CD4-positive, alpha-beta T cell treated with Interleukin-15 for 1 hour (primary cell): ENCODE measurements around the gene SRCAP.
A peak's percentile ranks its signal among the peaks of the same experiment; 100 is the strongest.
"Not testable (repeated sequence)": the region's sequence is repeated elsewhere in the genome, so short reads cannot be mapped to it uniquely, and the experiment has no call there.

ENCODE experiments used
- DNase-seq: peaks from one replicate; pipeline ENCODE4 v3.0.0-alpha.2; 2020

Gene SRCAP

DNA sequence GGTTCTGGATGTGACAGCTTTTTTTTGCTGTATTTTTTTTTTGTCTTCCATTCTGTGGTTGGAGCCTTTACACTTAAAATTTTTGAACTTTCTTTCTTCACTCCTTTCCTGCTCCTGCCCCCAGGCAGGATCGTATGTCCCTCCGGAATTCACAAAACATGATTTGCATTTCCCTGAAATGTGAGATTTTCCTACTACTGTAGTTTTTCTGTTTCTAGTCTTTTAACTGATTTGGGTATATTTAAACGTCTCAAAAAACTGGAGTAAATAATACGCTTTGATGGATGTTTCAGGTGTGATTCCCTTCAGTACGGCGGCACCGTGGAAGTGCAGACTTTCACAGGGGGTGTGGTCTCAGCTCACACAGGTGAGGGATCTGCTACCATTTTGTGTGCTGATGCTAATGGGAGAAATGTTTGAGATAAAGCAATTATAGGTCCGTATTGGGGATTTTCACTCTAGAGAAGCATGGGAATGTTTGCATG is 686 bp downstream of the SRCAP start:
- no peak for DNase-seq

DNA sequence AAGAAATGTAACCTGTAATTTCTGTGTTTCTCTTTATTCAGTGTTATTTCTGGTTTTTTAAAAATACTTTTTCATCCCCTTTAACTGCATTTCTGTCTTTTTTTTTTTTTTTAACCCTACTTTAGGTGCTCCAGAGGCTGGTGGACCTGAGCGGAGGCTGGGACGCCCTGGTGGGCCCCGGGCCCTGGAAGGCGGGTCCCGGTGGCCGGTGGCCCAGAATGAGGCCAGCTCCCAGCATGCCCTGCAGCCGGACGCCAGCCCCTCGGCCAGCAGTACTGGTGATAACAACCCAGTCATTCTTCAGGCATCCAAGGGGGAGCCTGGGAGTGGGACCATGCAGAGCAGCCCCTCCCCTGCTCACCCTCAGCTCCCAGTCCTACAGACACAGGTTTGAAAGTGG is 1.5 kb downstream of the SRCAP start:
- DNase-seq = no peak

DNA sequence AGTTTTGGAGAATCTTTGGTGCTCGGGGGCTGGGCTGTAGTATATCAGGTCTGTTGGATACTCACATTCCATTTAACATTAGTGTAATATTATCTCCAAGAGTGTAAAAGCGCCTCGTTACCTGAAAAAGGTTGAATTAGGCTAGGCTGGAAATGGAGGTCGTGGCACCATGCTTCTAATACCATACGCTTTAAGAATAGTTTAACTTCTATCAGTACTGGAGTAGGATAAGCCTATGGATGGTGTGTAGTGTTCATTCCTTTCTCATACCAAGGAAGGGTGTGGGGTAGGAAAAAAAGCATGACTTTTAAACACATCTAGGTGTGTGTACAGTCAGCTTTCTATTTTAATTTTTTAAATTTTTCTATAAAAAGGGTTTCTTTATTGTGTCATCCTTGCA is 2.0 kb downstream of the SRCAP start:
- DNase-seq = no peak

DNA sequence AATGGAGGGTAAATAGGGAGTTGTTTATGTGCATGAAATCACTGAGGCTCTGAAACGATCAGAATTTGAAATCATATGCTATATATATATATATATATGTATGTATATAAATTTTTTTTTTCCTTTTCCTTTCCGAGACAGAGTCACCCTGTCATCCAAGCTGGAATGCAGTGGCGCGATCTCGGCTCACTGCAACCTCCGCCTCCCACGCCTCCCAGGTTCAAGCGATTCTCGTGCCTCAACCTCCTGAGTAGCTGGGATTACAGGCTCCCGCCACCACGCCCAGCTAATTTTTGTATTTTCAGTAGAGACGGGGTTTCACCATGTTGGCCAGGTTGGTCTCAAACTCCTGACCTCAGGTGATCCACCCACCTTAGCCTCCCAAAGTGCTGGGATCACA is 4.1 kb downstream of the SRCAP start:
- DNase-seq = not testable (repeated sequence)

DNA sequence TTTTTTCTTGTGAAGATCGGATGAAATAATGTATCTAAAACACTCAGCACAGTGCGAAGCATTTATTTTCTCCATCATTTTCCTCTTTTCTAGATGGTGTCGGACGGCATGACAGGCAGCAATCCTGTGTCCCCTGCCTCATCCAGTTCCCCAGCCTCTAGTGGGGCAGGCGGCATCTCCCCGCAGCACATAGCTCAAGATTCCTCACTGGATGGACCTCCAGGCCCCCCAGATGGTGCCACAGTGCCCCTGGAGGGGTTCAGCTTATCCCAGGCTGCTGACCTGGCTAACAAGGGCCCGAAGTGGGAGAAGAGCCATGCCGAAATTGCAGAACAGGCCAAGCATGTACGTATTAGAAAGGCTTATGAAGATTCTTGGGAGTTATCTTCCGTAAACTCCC is 5.0 kb downstream of the SRCAP start:
- no peak for DNase-seq

DNA sequence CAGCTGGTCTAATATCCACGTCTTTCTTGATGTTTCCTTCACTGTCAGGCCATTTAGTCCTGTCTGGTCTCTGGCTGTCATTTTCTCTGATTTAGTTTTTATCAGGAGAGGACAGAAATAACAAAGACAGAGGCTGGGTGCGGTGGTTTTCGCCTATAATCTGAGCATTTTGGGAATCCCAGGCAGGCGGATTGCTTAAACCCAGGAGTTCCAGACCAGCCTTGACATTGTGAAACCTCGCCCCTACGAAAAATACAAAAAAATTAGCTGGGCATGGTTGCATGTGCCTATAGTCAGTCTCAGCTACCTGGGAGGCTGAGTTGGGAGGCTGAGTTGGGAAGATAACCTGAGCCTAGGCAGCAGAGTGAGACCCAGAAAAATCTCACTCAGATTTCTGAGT is 7.1 kb downstream of the SRCAP start:
- DNase-seq = no peak

DNA sequence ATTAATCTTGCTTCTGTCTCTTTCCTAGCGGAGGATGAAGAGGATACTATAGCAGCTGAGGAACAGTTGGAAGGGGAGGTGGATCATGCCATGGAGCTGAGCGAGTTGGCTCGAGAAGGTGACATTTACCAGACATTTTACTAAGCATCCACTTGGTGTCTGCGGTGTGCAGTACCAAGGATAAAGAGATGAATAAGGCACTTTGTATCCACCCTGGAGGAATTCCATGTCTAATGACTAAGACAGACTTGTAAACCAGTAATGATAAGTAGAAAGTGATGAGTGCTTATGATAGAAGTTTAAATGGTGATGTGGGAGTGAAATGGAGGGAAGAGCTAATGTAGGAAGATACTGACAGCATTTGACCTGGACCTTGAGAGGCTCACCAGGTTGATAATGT is 12.0 kb downstream of the SRCAP start:
- DNase-seq = no peak

DNA sequence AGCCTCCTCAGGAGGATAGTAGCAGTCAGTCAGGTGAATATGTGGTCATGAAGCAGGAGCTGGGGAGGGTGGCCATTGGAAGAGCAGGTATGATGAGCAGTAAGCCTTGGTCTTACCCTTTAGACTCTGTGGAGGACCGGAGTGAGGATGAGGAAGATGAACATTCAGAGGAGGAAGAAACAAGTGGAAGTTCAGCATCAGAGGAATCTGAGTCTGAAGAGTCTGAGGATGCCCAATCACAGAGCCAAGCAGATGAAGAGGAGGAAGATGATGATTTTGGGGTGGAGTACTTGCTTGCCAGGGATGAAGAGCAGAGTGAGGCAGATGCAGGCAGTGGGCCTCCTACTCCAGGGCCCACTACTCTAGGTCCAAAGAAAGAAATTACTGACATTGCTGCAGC is 12.7 kb downstream of the SRCAP start:
- DNase-seq = no peak

DNA sequence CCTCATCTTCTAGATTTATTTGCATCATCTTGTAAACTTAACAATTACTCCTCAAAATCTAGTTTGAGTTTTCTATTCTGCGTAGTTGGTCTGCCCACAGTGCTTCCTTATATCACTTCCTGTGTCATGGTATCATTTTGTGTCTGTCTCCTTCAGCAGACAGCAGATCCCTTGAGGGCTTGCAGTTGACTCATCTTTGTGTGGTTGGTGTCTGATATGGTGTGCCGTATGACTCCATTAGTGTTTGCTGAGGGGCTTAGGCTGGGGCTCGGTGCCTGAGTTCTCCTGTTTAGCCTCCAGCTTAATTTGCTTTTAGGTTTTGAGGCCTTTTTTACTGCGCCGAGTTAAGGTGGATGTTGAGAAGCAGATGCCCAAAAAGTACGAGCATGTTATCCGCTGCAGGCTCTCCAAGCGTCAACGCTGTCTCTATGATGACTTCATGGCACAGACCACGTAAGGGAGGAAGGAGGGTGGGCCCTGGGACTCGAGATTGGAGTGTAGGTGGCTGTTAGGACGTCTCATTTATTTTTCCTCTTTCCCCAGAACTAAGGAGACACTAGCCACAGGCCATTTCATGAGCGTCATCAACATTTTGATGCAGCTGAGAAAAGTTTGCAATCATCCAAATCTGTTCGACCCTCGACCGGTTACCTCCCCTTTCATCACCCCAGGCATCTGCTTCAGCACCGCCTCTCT is 16.9 kb downstream of the SRCAP start:
- peak; percentile 57 for DNase-seq

DNA sequence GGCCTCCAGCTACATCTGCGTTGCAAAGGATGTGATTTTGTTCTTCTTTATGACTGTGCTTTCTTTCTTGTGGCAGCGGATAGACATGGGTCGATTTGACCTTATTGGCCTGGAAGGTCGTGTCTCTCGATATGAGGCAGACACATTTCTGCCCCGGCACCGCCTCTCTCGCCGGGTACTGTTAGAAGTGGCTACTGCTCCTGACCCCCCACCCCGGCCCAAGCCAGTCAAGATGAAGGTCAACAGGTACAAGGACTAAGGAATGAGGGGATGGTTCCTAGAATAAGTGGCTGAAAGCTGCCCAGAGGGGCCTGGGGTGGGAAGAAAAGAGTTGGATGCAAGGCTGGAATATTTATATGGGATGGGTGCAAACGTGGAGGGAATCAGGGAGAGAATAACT is 21.1 kb downstream of the SRCAP start:
- no peak for DNase-seq

DNA sequence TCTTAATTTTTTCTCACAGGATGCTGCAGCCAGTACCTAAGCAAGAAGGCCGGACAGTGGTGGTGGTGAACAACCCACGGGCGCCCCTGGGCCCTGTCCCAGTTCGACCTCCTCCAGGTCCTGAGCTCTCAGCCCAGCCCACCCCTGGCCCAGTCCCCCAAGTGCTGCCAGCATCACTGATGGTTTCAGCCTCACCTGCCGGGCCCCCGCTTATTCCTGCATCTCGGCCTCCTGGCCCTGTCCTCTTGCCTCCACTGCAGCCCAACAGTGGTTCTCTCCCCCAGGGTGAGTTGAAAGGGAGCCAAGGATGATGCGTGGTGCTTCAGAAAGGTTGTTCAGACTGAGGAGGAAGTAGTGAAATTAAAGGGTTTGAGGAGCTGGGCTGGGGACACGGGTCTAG is 21.7 kb downstream of the SRCAP start:
- no peak for DNase-seq

DNA sequence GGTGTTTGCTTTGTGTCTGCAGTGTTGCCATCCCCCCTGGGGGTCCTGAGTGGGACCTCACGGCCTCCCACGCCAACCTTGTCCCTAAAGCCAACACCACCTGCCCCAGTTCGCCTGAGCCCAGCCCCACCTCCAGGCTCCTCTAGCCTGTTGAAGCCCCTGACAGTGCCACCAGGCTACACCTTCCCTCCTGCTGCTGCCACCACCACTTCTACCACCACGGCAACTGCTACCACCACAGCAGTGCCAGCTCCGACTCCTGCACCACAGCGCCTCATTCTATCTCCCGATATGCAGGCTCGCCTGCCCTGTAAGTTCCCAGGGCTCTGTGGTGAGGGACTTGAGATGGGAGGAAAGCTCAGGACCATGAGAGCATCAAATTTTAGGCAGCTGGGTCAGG is 22.2 kb downstream of the SRCAP start:
- DNase-seq = no peak

DNA sequence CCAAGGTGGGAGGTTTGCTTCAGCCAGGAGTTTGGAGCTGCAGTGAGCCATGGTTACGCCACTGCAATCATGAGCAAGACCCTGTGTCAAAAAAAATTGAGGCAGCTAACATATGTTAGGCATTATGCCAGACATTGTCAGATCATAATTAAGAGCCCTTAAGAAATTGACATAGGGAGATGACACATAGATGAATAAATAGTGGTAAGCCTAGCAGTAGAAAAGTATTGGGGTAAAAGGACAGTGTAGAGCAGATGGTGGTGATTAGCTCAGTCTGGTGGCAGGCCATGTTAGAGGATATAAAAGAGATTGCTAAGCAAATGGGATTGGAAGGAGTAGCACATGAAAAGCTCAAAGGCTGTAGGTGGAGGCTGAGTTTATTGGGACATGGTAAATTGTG is 22.6 kb downstream of the SRCAP start:
- DNase-seq = no peak

DNA sequence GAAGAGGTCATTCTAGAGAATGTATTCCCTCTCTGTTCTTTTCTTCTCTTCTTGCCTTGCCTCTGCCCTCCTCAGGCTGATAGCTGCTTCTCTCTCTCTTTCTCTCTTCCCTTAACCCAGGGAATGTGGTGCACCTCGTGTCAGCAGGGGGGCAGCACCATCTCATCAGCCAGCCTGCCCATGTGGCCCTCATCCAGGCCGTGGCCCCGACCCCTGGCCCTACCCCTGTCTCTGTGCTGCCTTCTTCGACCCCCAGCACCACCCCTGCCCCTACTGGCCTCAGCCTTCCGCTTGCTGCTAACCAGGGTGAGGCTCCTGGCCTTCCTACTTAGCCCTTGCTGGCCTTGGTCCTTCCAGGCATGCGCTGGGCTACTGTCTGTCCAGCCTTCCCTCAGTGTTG is 23.5 kb downstream of the SRCAP start:
- no peak for DNase-seq

DNA sequence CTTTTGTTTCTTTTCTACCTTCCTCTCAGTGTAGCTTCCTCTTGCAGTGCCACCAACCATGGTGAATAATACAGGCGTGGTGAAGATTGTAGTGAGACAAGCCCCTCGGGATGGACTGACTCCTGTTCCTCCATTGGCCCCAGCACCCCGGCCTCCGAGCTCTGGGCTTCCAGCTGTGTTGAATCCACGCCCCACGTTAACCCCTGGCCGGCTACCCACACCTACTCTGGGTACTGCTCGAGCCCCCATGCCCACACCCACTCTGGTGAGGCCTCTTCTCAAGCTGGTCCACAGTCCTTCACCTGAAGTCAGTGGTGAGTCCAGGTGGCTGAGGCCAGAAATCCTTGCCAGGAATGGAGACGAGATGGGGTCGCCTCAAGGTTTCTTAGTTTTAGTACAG is 23.9 kb downstream of the SRCAP start:
- DNase-seq = no peak

DNA sequence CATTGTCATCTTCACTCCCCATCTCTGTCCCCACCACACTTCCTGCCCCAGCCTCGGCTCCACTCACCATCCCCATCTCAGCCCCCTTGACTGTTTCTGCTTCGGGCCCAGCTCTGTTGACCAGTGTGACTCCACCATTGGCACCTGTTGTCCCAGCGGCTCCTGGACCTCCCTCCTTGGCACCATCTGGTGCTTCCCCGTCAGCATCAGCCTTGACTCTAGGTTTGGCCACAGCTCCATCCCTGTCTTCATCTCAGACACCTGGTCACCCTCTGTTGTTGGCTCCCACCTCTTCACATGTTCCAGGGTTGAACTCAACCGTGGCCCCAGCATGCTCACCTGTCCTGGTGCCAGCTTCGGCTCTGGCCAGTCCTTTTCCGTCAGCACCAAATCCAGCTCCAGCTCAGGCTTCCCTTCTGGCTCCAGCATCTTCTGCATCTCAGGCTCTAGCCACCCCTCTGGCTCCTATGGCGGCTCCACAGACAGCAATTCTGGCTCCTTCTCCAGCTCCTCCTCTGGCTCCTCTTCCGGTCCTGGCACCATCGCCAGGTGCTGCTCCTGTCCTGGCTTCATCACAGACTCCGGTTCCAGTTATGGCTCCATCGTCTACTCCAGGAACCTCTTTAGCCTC is 24.9 kb downstream of the SRCAP start:
- DNase-seq = no peak

DNA sequence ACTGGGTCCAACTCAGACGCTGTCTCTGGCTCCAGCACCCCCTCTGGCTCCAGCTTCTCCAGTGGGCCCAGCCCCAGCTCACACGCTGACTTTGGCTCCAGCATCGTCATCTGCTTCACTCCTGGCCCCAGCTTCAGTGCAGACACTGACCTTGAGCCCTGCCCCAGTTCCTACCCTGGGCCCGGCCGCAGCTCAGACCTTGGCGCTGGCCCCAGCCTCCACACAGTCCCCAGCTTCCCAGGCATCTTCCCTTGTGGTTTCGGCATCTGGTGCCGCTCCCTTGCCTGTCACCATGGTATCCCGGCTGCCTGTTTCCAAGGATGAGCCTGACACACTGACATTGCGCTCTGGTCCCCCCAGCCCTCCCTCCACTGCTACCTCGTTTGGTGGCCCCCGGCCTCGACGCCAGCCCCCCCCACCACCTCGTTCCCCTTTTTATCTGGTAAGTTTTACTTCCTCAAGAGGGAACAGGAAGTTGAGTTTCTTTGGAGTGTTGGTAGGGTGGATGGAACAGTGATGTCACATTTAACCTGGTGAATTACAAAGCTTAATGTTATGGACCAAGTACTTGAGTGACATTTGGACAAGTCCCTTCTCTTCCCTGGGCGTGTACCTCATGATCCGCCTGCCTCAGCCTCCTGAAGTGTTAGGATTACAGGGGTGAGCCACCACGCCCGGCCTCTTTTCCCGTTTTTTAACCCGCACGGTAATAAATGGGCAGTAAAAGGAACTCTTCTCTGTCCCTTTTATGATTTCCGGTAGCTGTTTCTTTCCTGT is 25.9 kb downstream of the SRCAP start:
- peak; percentile 49 for DNase-seq

DNA sequence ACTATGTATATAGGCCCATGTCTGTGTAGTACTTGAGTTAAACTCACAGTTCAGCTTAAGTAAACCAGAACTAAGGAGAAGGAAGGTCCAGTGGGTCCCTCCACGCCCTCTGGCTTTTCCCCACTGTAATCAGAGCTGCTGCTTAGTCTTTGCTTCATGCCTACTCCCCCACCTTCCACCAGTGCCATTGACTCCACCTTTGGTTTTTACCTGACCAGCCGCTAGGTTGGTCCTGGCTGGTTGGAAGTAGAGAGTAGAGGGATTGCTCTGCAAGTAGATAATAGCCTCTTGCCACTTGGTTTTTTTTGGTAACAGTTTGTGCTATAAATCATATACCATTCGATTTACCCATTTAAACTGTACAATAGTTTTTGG is 26.4 kb downstream of the SRCAP start:
- no peak for DNase-seq

DNA sequence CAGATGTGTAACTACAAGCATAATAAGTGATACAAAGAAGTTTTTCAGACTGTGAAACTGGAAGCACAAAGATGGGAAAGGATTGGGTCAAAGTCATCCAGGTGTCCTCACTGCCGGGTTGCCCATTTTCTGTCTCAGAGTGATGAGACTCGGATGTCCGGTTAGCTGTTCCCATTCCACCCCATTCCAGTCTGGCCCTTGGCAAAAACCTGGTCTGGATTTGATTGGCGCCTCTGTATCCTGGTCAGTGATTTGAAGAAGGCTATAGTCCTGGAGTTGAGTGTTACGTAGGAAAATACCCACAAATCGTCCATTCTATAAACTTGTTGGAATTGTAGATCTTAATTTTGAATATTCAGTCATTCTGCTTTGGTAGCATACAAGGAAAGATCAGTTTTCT is 29.4 kb downstream of the SRCAP start:
- no peak for DNase-seq

DNA sequence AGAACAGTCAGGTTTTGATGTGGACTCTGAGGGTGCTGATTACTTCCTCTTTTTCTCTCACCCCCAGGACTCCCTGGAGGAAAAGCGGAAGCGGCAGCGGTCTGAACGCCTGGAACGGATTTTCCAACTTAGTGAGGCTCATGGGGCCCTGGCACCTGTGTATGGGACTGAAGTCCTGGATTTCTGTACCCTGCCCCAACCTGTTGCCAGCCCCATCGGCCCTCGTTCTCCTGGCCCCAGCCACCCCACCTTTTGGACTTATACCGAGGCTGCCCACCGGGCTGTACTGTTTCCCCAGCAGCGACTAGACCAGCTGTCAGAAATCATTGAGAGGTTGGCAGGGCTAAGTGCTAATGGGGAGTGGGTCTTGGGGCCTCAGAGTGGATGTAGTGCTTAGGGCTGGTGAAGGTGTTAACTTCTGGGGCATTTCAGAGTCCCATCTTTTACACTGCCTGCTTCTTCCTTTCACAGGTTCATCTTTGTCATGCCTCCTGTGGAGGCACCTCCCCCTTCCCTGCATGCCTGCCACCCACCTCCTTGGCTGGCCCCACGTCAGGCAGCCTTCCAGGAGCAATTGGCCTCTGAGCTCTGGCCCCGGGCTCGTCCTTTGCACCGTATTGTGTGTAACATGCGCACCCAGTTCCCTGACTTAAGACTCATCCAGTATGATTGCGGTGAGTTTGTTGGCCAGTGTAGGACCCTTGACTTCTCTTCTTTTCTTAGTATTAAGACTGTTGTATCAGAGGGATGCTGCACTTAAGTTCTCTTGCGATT is 30.1 kb downstream of the SRCAP start:
- peak; percentile 31 for DNase-seq

DNA sequence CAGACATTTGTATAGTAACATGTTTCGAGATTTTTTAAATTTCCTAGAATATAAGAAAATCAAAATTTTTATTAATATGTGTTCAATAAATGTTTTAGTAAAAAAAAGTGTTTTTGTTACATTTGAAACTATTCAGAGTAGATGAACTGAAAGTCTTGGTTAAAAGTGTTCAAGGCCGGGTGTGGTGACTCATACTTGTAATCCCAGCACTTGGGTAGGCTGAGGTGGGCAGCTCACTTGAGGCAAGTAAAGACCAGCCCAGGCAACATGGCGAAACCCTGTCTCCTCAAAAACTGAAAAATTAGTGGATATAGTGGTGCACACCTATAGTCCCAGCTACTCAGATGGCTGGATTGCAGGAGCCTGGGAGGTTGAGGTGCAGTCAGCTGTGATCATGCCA is 32.4 kb downstream of the SRCAP start:
- no peak for DNase-seq

DNA sequence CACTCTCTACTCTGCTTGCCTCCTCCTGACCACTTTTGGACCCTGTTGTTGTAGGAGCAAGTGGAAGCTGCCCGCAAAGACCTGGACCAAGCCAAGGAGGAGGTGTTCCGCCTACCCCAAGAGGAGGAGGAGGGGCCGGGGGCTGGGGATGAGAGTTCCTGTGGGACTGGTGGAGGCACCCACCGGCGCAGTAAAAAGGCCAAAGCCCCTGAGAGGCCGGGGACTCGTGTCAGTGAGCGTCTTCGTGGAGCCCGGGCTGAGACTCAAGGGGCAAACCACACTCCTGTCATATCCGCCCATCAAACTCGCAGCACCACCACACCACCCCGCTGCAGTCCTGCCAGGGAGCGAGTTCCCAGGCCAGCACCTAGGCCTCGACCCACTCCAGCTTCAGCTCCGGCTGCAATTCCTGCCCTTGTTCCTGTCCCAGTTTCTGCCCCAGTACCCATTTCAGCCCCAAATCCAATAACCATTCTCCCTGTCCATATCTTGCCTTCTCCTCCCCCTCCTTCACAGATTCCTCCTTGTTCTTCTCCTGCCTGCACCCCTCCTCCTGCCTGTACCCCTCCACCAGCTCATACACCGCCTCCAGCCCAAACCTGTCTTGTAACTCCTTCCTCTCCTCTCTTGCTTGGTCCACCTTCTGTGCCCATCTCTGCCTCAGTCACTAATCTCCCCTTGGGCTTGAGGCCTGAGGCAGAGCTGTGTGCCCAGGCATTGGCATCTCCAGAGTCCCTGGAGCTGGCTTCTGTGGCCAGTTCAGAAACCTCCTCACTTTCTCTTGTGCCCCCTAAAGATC is 38.2 kb downstream of the SRCAP start:
- DNase-seq = no peak
